NB4 (cell line): ENCODE data around the gene TMEM109.

ENCODE experiments used
- MYC ChIP-seq: IDR thresholded peaks from 2 replicates; pipeline ENCODE4 v1.6.1; 2011; ENCODE audit warnings: low read depth, low read length
- POLR2A ChIP-seq: IDR thresholded peaks from 2 replicates; pipeline ENCODE4 v1.6.1; 2011; ENCODE audit warnings: mild to moderate bottlenecking; ENCODE audit not compliant: insufficient read length; ENCODE audit errors: extremely low read depth
- TF ChIP-seq, protein P1 (sequence below): IDR thresholded peaks from one replicate; pipeline ENCODE4 v1.5.1; 2012; ENCODE audit warnings: low read depth, low read length

DNA sequence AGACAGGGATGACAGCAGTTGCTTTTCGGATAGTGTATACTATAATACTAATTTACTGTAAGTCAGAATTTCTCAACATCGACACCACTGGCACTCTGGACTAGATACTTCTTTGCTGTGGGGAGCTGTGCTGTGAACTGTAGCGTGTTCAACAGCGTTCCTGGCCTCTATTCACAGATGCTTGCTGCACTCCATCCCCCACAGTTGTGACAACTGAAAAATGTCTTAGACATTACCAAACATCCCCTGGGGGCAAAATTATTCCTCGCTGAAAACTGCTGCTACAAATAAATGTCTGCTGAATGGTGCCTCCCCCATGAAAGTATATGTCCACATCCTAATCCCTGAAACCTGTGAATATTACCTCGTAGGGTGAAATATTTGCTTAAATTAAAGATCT is 45.5 kb downstream of the TMEM109 start:
- TF ChIP-seq, protein P1, sequence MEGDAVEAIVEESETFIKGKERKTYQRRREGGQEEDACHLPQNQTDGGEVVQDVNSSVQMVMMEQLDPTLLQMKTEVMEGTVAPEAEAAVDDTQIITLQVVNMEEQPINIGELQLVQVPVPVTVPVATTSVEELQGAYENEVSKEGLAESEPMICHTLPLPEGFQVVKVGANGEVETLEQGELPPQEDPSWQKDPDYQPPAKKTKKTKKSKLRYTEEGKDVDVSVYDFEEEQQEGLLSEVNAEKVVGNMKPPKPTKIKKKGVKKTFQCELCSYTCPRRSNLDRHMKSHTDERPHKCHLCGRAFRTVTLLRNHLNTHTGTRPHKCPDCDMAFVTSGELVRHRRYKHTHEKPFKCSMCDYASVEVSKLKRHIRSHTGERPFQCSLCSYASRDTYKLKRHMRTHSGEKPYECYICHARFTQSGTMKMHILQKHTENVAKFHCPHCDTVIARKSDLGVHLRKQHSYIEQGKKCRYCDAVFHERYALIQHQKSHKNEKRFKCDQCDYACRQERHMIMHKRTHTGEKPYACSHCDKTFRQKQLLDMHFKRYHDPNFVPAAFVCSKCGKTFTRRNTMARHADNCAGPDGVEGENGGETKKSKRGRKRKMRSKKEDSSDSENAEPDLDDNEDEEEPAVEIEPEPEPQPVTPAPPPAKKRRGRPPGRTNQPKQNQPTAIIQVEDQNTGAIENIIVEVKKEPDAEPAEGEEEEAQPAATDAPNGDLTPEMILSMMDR = no peak
- TF ChIP-seq POLR2A (no peak), MYC (no peak)
